ENCODE results near the gene VAPA.

VAPA gene

GRCh38 chr18:9913526-9914333 is at the start of gene VAPA:
TSS of gene VAPA (plus strand) at chr18:9914016. CDS start at chr18:9914257, 241 bp downstream.
- DNase-seq, result peak; percentile 97

- DNase-seq, result no peak
Observed at GRCh38 chr18:9865764-9866490, 47.9 kb upstream of the VAPA start.

- no peak for DNase-seq
Observed at GRCh38 chr18:9866627-9867026, 47.2 kb upstream of the VAPA start.

DNA sequence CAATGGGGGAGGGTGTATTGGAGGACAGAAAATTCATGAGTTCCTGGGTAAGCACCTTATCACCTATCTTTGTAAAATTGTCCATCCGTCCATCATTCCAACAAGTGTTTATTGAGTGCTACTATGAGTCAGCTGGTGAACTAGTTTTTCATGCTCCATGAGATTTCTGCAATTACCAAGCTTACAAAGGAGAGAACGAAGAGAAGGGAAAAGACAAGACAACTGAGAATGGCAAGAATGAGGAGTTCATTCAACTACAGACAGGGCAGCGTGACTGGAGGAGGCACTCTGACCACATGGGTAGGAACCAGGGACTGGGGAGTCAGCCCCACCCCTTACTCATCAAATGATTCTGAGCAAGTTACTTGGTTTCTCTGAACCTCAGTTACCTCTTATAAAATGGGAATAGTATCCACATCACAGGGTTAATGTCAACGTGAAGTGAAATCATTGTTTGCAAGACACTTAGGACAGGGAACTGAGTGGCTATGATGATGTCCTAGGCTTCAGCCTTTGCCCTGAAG is 46.7 kb upstream of the VAPA start:
- no peak for DNase-seq

GRCh38 chr18:9868857-9869714 is 44.7 kb upstream of the VAPA start:
- DNase-seq, result no peak

DNA sequence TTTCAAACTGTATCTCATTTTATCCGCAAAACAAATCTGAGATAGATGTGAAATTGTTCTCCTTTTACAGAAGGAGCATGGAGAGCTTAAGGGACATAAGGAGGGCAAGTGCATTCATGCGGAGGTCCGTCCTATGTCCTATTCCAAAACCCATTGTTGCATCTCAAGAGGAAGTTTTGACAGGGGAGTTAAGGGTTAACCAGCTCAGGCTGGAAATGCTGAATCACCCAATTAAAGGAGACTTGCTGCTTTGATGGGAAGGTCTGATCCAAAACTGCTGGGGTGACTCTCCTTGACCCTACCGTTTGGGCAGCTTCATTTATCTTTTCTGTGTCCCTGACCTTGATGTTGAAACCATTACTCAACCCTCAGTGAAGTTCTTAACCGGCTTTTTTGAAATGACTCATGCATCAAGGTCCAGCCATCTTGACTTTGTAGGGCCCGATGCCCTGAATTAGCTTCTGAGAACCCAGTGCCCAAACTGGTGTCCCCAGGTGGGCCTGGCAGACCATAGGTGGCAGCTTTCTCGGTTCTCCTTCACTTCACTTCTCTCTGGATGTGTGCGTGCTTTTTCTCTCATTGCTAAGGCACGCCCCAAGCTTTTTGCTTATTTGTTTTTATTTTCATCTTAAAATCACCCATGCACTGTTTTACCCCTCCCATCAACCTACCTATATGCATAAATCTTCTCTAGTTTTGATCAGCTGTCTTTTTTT is 43.9 kb upstream of the VAPA start:
- no peak for DNase-seq

GRCh38 chr18:9870431-9871008 is 43.3 kb upstream of the VAPA start:
- no peak for DNase-seq

DNA sequence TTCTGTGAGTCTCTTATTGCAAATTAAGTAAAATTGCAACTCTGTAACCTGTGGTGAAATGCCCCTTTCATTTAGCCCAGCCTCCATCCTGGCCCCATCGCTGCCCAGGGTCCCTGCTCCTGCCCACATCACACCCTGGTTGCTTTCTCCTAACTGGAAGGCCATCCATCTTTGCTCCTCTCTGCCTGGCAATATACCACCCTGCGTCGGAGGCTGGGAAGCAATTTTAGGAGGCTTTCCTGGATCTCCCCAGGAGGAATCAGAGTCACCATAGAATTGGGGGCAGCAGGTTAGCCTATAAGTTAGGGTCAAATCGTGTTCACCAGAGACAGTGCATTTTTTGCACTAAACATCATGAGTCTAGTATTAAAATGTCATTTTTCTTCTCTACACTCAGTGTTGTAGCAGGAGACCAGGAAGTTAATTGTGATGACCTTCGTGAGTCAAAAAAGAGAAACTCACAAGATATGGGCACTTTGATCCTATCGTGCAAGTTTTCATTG is 42.5 kb upstream of the VAPA start:
- no peak for DNase-seq

- DNase-seq, result no peak
Observed at GRCh38 chr18:9872823-9873222, 41.0 kb upstream of the VAPA start.

DNA sequence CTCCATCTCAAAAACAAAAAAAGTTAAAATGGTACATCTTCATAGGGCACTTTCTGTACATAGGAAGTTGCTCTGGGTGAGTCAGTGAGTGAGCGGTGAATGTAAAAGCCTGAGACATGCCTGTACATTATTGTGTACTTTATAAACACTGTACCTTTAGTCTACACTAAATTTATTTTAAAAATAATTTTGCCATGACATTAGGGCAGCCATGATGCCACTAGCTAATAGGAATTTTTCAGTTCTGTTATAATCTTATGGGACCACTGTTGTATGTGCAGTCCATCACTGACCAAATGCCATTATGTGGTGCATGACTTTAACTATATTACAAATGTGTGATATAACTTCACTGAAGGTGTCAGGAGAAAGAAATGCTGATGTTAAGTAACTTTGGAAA is 39.1 kb upstream of the VAPA start:
- DNase-seq, result no peak

DNA sequence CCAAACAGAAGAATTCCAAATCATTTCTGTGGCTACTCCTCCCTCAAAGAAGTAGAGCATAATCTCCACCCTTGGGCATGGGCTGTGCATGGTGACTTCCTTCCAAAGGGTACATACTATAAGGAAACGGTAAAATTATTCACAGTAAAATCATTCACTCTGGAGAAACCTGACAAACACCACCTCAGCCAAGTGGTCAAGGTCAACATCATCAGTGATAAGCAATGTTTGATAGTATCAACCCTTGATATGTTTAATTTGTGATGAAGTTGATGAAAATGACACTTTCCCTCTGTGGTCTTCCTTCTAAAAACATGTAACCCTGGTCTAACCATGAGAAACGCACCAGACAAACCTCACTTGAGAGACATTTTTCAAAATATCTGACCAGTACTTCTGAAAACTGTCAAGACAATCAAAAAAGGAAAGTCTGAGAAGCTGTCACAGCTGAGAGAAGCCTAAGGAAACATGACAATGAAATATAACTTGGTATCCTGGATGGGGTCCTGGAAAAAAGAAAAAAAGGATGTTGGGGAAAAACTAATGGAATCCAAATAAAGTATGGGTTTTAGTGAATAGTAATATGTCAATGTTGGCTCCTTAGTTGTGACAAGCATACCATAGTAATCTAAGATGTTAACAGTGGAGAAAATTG is 37.5 kb upstream of the VAPA start:
- DNase-seq, result no peak

GRCh38 chr18:9876867-9877654 is 36.8 kb upstream of the VAPA start:
- DNase-seq, result no peak

DNA sequence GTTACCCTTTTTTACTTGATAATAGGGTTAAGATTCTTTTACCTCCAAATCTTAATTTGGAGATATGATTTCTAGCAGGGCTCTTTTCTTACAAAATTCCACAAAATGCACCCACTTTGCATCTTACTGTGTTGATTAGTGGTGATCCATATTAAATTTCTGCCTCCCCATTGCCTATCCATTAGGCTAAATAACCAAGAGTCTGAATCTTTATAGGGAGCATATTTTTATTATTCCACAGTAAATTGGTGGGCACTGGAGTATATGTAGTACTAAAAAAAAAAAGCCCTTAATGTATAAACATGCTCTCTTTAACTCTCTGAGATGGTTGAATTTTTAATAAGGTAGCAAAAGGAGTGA is 36.2 kb upstream of the VAPA start:
- DNase-seq, result no peak

DNA sequence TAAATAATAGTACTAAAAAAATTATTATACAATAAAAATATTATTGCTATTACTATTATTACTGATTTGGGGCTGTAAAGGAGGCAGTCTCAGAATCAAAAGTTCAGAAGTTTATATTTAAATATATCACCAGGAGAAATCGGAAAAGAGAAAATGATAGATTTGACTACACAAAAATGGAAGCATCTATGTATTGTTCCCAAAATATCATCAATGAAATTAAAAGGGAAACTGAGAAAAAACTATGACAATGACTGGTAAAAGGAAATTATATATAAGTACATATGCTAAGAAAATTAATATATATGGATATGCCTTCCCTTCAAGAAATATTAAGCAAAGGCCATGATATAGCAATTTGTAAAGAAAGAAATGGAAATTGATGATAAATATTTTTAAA is 35.7 kb upstream of the VAPA start:
- no peak for DNase-seq

- DNase-seq, result no peak
Observed at GRCh38 chr18:9878783-9879242, 35.0 kb upstream of the VAPA start.

DNA sequence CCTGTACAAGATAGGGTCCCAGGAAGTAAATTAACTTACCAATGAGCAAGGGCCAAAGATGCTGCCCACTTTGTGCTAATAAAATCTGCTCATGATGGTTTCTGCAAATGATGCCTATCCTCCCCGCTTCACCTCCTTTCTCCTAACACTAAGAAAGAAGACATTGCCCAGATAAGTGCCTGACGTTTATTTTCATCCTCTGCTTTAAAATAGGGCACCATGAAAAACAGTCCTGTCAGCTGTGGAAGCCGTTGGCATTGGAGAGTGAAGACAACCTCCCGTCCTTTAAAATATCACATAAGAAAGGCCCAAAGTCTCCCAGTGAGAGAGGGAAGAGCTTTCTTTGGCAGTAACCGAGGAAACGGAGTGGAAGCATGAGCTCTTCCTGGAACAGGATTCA is 29.7 kb upstream of the VAPA start:
- DNase-seq, result no peak

- DNase-seq, result no peak
Observed at GRCh38 chr18:9884532-9885140, 29.2 kb upstream of the VAPA start.

- no peak for DNase-seq
Observed at GRCh38 chr18:9885170-9886004, 28.4 kb upstream of the VAPA start, which contains the start of gene TXNDC2. TSS of gene TXNDC2 (plus strand) at chr18:9885973. CDS start at chr18:9886681, 708 bp downstream.

DNA sequence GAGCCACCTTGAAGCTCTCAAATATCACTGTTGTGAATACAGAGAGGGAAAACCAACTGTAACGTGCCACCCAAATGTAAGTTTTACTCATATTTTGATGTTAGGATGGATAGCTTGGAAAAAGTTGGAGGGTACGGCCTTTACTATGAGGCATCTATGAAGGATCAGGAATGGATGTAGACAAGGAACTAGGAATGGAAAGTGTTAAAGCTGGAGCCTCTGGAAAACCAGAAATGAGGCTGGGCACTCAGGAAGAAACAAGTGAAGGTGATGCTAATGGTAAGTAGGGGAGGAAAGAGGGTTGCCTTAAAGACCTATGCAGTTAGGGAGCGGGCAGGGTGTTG is 27.8 kb upstream of the VAPA start:
- DNase-seq, result no peak
